Breast epithelium (tissue), 4 donors: ENCODE measurements around the gene MAML3. TPM values are rescaled to one million over a fixed set of nuclear protein-coding genes. Genes with fewer than 3 reads are reported as not detected.

Source experiments
- DNase-seq, 2 donors: peaks; one replicate each; pipeline ENCODE4 v3.0.0-alpha.2; 2019; ENCODE audit warnings: low spot score in 2 of 2
- H3K27ac ChIP-seq, 2 donors: fragments of 200-600 bp; sonication (generic) in 1 of 2; one replicate each; pipeline ENCODE4 v1.5.1; 2016 to 2019; ENCODE audit warnings: mild to moderate bottlenecking in 1 of 2
- H3K27me3 ChIP-seq, 2 donors: fragments of 200-600 bp; sonication (generic) in 1 of 2; one replicate each; pipeline versions ENCODE4 v1.5.1 to v1.6.0; 2017 to 2019; ENCODE audit warnings: control low read depth in 1 of 2, mild to moderate bottlenecking in 1 of 2
- H3K36me3 ChIP-seq: fragments of 200-600 bp; one replicate; pipeline ENCODE4 v1.5.1; 2019
- H3K4me1 ChIP-seq, 2 donors: fragments of 200-600 bp; sonication (generic); one replicate each; pipeline ENCODE4 v1.5.1; 2016 to 2019; ENCODE audit warnings: control low read depth in 1 of 2
- H3K4me3 ChIP-seq, 3 donors: fragments of 200-600 bp; sonication (generic); 1 replicate in 2 of 3; 2 replicates in 1 of 3; pipeline ENCODE4 v1.5.1; 2016 to 2019; ENCODE audit warnings: mild to moderate bottlenecking in 3 of 3, moderate library complexity in 2 of 3
- H3K9me3 ChIP-seq, 2 donors: fragments of 200-600 bp; sonication (generic) in 1 of 2; one replicate each; pipeline ENCODE4 v1.5.1; 2016 to 2019; ENCODE audit warnings: control low read depth in 1 of 2
- CTCF ChIP-seq, 3 donors: fragments of 450-650 bp; IDR thresholded peaks; one replicate each; pipeline ENCODE4 v1.5.1; 2016 to 2017; ENCODE audit warnings: antibody characterized with exemption in 3 of 3, mild to moderate bottlenecking in 3 of 3, moderate library complexity in 3 of 3
- POLR2A ChIP-seq: fragments of 450-650 bp; IDR thresholded peaks from one replicate; pipeline ENCODE4 v1.6.1; 2016; ENCODE audit warnings: antibody characterized with exemption, mild to moderate bottlenecking, moderate library complexity
- POLR2AphosphoS5 ChIP-seq, 3 donors: sonication (generic); formaldehyde crosslinking; IDR thresholded peaks; one replicate each; pipeline ENCODE4 v1.6.1; 2017; ENCODE audit warnings: antibody characterized with exemption in 3 of 3
- intact Hi-C: fragments of 100-400 bp; cut with DNase I; formaldehyde crosslinking; loops from one replicate; pipeline ENCODE4 v1.15.1; 2023; ENCODE audit warnings: low total_unique reads
- total RNA-seq, 3 donors: library from RNA; depleted of rRNA; stranded (reverse); fragments of >200 nt; gene quantifications; one replicate each; pipeline ENCODE4 v1.1.0, GENCODE V29; 2016

MAML3 gene
- total RNA-seq, 3 donors from 2014 or later, result 5.0 to 16.8 (median 11.1) TPM

- no peaks in the 10 kb centered on the region for H3K36me3 ChIP-seq
- no peak overlapping the region for H3K4me3 ChIP-seq
- peak overlapping the region in 1 of 2 donors; percentile 20 for H3K27ac ChIP-seq
- TF ChIP-seq POLR2A (no peak), POLR2AphosphoS5 (IDR thresholded peaks at IDR 0.05) (no peak), CTCF (IDR thresholded peaks at IDR 0.05) (no peak)
- no peaks in the 10 kb centered on the region for H3K9me3 ChIP-seq
- H3K4me1 ChIP-seq, result no peaks in the 10 kb centered on the region
- no peak for DNase-seq
- H3K27me3 ChIP-seq, result no peaks in the 10 kb centered on the region
- intact Hi-C loops, result no loop called here
Measured at GRCh38 chr4:139770361-139770760, 383.6 kb downstream of the MAML3 start.

- TF ChIP-seq POLR2A (no peak), POLR2AphosphoS5 (IDR thresholded peaks at IDR 0.05) (no peak), CTCF (IDR thresholded peaks at IDR 0.05) (no peak)
- no peak for DNase-seq
- intact Hi-C loops, result loop anchor here (10.0 kb wide), 1 partner anchor 495 kb away; no protein-coding TSS in a partner anchor
- H3K4me3 ChIP-seq, result no peak overlapping the region
- no peaks in the 10 kb centered on the region for H3K36me3 ChIP-seq
- H3K27ac ChIP-seq, result no peak overlapping the region
- H3K4me1 ChIP-seq, result no peaks in the 10 kb centered on the region
- no peaks in the 10 kb centered on the region for H3K9me3 ChIP-seq
- H3K27me3 ChIP-seq, result no peaks in the 10 kb centered on the region
Measured at GRCh38 chr4:139769364-139769763, 384.6 kb downstream of the MAML3 start.

GRCh38 chr4:139768896-139769295, 385.1 kb downstream of the MAML3 start:
- Histone ChIP-seq H3K9me3 (no peaks in the 10 kb centered on the region), H3K36me3 (no peaks in the 10 kb centered on the region), H3K4me3 (no peak overlapping the region), H3K27me3 (no peaks in the 10 kb centered on the region), H3K27ac (no peak overlapping the region), H3K4me1 (no peaks in the 10 kb centered on the region)
- intact Hi-C loops, result loop anchor here (10.0 kb wide), 1 partner anchor 496 kb away; no protein-coding TSS in a partner anchor
- TF ChIP-seq CTCF (IDR thresholded peaks at IDR 0.05) (no peak), POLR2A (no peak), POLR2AphosphoS5 (IDR thresholded peaks at IDR 0.05) (no peak)
- DNase-seq, result no peak

- no peak overlapping the region for H3K4me3 ChIP-seq
- intact Hi-C loops, result loop anchor here (10.0 kb wide), 1 partner anchor 496 kb away; no protein-coding TSS in a partner anchor
Measured at GRCh38 chr4:139768366-139768765, 385.6 kb downstream of the MAML3 start.

GRCh38 chr4:139767585-139767984, 386.4 kb downstream of the MAML3 start:
- intact Hi-C loops, result loop anchor here (10.0 kb wide), 1 partner anchor 497 kb away; no protein-coding TSS in a partner anchor
- Histone ChIP-seq H3K4me1 (no peaks in the 10 kb centered on the region), H3K4me3 (no peak overlapping the region), H3K27me3 (no peaks in the 10 kb centered on the region), H3K27ac (no peak overlapping the region), H3K9me3 (no peaks in the 10 kb centered on the region), H3K36me3 (no peaks in the 10 kb centered on the region)
- no peak for DNase-seq
- no peak for TF ChIP-seq POLR2A
- no peak for TF ChIP-seq CTCF (IDR thresholded peaks at IDR 0.05)
- TF ChIP-seq POLR2AphosphoS5 (IDR thresholded peaks at IDR 0.05), result no peak

More at GRCh38 chr4:139768366-139768765, 385.6 kb downstream of the MAML3 start:
- Histone ChIP-seq H3K36me3 (no peaks in the 10 kb centered on the region), H3K27ac (no peak overlapping the region), H3K4me1 (no peaks in the 10 kb centered on the region), H3K9me3 (no peaks in the 10 kb centered on the region), H3K27me3 (no peaks in the 10 kb centered on the region)
- TF ChIP-seq CTCF (IDR thresholded peaks at IDR 0.05) (no peak), POLR2AphosphoS5 (IDR thresholded peaks at IDR 0.05) (no peak), POLR2A (no peak)
- DNase-seq, result no peak
